AG04450 (cell line): ENCODE results near the gene S100A6. TPM values are rescaled to one million over a fixed set of nuclear protein-coding genes. Genes with fewer than 3 reads are reported as not detected.

Source experiments
- CTCF ChIA-PET: fragments of 300-600, 350-600 bp; formaldehyde crosslinking; extraction: SDS; loops from one replicate; lab custom pipeline; 2022; ENCODE audit warnings: antibody characterized with exemption, inconsistent platforms; lab: Charles Lee
- POLR2A ChIA-PET: fragments of 350-600 bp; formaldehyde crosslinking; extraction: SDS; loops from one replicate; lab custom pipeline; 2021; ENCODE audit warnings: antibody characterized with exemption, inconsistent platforms; lab: Yijun Ruan, JAX
- DNase-seq: peaks from one replicate; pipeline ENCODE4 v3.0.0-alpha.2; 2011; ENCODE audit warnings: low read depth, low spot score
- H3K27ac ChIP-seq: one replicate; pipeline ENCODE4 v1.5.1; 2012; ENCODE audit warnings: low read depth, low read length, control low read depth
- H3K27me3 ChIP-seq: one replicate; pipeline ENCODE4 v1.6.0; 2012; ENCODE audit warnings: low read length; ENCODE audit not compliant: control insufficient read depth, insufficient read depth
- H3K4me3 ChIP-seq: 2 replicates; pipeline ENCODE4 v1.5.1; 2011; ENCODE audit warnings: mild to moderate bottlenecking, low read depth, low read length, control low read depth
- H3K9me3 ChIP-seq: 2 replicates; pipeline ENCODE4 v1.5.1; 2012; ENCODE audit warnings: low read length; ENCODE audit not compliant: control insufficient read depth, insufficient read depth
- polyA plus RNA-seq: library from polyadenylated mRNA; depleted of rRNA; stranded (reverse); fragments of >200 nt; gene quantifications from 2 replicates; pipeline ENCODE4 v1.2.3, GENCODE V29; 2011
- TF ChIP-seq, protein P1 (sequence below): IDR thresholded peaks from 2 replicates; pipeline ENCODE4 v1.5.1; 2011; ENCODE audit warnings: low read depth, low read length, control low read depth, inconsistent platforms

The S100A6 gene
- polyA plus RNA-seq, 1 experiment = 1,379 TPM

DNA sequence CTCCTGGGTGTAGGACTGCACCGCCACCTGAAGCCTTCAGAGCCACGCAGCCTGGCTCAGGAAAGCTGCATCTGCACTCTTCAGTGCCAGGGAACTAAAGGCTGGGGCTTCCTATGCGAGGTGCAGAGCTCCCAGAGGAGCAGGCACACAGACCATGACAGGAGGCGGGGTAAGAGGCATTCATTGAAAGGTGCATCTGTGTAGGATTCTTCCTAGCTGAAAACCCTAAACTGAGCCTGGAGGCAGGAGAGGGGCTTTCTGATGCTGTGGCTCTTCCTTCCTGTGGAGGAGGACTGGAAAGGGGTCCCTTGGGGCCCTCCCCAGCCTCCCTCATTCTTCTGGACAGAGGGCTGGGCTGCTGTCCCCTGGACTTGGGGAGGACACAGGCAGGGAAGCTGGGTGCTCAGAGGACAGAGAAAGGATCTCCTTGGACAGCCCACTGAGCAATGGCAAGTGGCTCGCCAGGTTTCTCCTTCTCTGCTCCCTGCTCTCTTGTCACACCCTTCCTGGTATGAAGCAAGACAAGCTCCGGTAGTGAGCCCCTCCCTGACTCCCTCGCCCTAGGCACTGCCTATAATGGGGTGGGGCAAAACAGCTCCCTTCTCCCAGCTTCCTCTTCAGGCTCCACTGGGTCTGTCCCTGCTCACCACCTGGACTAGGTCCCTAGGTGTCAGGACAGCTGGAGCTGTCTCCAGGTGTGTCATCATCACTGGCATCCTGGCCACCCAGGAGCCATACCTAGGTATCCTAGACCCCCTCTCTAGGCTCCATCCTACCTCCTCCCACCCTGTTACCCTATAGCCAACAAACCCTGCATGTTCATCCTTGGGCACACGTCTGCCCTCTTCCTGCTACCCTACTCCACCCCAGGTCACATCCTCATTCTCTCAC lies 20.0 kb downstream of the S100A6 start:
- no peak for DNase-seq
- TF ChIP-seq, protein P1, sequence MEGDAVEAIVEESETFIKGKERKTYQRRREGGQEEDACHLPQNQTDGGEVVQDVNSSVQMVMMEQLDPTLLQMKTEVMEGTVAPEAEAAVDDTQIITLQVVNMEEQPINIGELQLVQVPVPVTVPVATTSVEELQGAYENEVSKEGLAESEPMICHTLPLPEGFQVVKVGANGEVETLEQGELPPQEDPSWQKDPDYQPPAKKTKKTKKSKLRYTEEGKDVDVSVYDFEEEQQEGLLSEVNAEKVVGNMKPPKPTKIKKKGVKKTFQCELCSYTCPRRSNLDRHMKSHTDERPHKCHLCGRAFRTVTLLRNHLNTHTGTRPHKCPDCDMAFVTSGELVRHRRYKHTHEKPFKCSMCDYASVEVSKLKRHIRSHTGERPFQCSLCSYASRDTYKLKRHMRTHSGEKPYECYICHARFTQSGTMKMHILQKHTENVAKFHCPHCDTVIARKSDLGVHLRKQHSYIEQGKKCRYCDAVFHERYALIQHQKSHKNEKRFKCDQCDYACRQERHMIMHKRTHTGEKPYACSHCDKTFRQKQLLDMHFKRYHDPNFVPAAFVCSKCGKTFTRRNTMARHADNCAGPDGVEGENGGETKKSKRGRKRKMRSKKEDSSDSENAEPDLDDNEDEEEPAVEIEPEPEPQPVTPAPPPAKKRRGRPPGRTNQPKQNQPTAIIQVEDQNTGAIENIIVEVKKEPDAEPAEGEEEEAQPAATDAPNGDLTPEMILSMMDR = no peak
- no peak overlapping the region for H3K4me3 ChIP-seq
- POLR2A ChIA-PET = no interaction called here
- H3K27me3 ChIP-seq = no peaks in the 10 kb centered on the region
- no peak overlapping the region for H3K27ac ChIP-seq
- CTCF ChIA-PET = interaction anchor here (0.8 to 3.5 kb wide), 5 partner anchors 17 to 161 kb away, joined by 3 to 20 read pairs (median 7); partner anchors contain the start of genes S100A1 and S100A13
- H3K9me3 ChIP-seq = no peaks in the 10 kb centered on the region

- POLR2A ChIA-PET = no interaction called here
- TF ChIP-seq, protein P1 = no peak
- Histone ChIP-seq H3K27ac (no peak overlapping the region), H3K27me3 (no peaks in the 10 kb centered on the region), H3K4me3 (no peak overlapping the region), H3K9me3 (no peaks in the 10 kb centered on the region)
- DNase-seq = no peak
- CTCF ChIA-PET = interaction anchor here (3.5 kb wide), 1 partner anchor 19 kb away, joined by 20 read pairs; no protein-coding TSS in a partner anchor
Observed at GRCh38 chr1:153513666-153514065, 22.1 kb downstream of the S100A6 start.

DNA sequence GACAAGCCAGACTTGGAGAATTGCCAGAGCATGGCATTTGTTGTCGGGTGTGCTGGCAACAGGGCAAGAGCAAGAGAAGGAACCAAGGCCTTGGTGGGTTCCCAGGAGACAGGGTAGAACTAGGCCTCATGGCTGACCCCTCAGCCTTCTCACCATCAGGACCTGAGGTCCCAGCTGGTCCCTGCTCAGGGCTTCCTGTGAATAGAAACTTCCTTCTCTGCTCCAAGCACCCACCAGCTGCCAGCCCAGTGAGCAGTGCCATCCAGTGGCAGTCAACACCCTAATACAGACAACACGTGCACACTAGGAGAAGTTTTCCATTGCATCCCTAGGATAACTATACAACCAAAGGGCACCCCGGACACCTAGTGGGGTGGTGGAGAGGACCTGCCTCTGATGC lies 22.8 kb downstream of the S100A6 start:
- H3K9me3 ChIP-seq = no peaks in the 10 kb centered on the region
- DNase-seq = no peak
- ChIA-PET CTCF (no interaction called here), POLR2A (no interaction called here)
- no peaks in the 10 kb centered on the region for H3K27me3 ChIP-seq
- no peak overlapping the region for H3K27ac ChIP-seq
- TF ChIP-seq, protein P1 = no peak
- H3K4me3 ChIP-seq = no peak overlapping the region

DNA sequence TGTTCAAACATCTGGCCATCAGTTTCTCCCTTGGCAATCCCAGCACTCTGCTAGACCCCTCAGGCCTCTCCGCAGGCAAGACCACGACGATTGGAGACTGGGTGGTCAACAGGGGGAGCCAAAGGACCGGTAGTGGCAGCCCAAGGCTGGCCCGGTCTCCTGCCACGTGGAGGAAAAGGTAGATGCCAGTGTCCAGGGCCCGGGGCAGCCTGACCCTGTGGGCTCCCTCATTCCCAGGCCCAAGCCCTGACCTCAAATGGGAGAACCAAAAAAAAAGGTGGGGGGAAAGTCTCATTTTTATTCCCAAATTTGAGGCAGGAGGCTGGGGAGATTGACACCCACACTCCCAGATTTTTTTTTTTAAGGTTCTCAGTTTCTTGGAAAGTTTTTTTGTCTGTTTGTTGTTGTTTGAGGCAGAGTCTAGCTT lies 24.8 kb downstream of the S100A6 start:
- DNase-seq = peak; percentile 42
- Histone ChIP-seq H3K4me3 (no peak overlapping the region), H3K27me3 (no peaks in the 10 kb centered on the region), H3K27ac (no peak overlapping the region), H3K9me3 (no peaks in the 10 kb centered on the region)
- CTCF ChIA-PET = interaction anchor here (0.6 to 6.2 kb wide), 66 partner anchors 9 to 481 kb away, joined by 3 to 163 read pairs (median 5); partner anchors contain the start of genes CHTOP, ILF2, INTS3 and PGLYRP4
- TF ChIP-seq, protein P1 = peak; percentile 98
- POLR2A ChIA-PET = interaction anchor here (1.0 to 1.4 kb wide), 3 partner anchors 22 to 117 kb away, joined by 3 to 4 read pairs (median 3); partner anchors contain the start of gene S100A13
